WTC11 (cell line): ENCODE results near the gene KIF5C. TPM values are rescaled to one million over a fixed set of nuclear protein-coding genes. Genes with fewer than 3 reads are reported as not detected.

Experiments used
- ATAC-seq: fragments of 200-7000 bp; cut with Tn5 transposase; 2 replicates; pipeline ENCODE4 v1.10.0; 2021; ENCODE audit warnings: mild to moderate bottlenecking, moderate library complexity
- CTCF ChIA-PET: fragments of 300-600 bp; sonication (Branson Sonifier 250); formaldehyde crosslinking; loops from one replicate; lab custom pipeline; 2021; ENCODE audit warnings: antibody characterized with exemption; lab: Charles Lee
- POLR2A ChIA-PET: fragments of 350-600 bp; sonication (Branson Sonifier 250); formaldehyde crosslinking; loops from one replicate; lab custom pipeline; 2021; ENCODE audit warnings: antibody characterized with exemption; lab: Charles Lee
- DNase-seq: peaks from one replicate; pipeline ENCODE4 v3.0.0; 2021; ENCODE audit warnings: low spot score
- H3K27ac Mint-ChIP-seq: 2 replicates; pipeline ENCODE4 v1.8.0; 2021; ENCODE audit warnings: mixed read lengths
- H3K27me3 Mint-ChIP-seq: 2 replicates; pipeline ENCODE4 v1.8.0; 2021; ENCODE audit warnings: low read depth, mild to moderate bottlenecking, moderate library complexity, mixed read lengths
- H3K36me3 Mint-ChIP-seq: 2 replicates; pipeline ENCODE4 v1.8.0; 2021; ENCODE audit warnings: mixed read lengths
- H3K4me1 Mint-ChIP-seq: 2 replicates; pipeline ENCODE4 v1.8.0; 2022; ENCODE audit warnings: mixed read lengths
- H3K4me3 Mint-ChIP-seq: 2 replicates; pipeline ENCODE4 v1.8.0; 2021; ENCODE audit warnings: mild to moderate bottlenecking, moderate library complexity, mixed read lengths
- H3K9me3 Mint-ChIP-seq: 2 replicates; pipeline ENCODE4 v1.8.0; 2021; ENCODE audit warnings: mixed read lengths
- ARID4B ChIP-seq: sonication (generic); formaldehyde crosslinking; IDR thresholded peaks from 2 replicates; pipeline ENCODE4 v1.8.0; 2023; ENCODE audit warnings: missing genetic modification reagents, mild to moderate bottlenecking, borderline replicate concordance
- E2F1 ChIP-seq: sonication (generic); formaldehyde crosslinking; IDR thresholded peaks from 2 replicates; pipeline ENCODE4 v1.8.0; 2022; ENCODE audit warnings: mild to moderate bottlenecking, missing genetic modification reagents
- E2F4 ChIP-seq: sonication (generic); formaldehyde crosslinking; IDR thresholded peaks from 2 replicates; pipeline ENCODE4 v1.8.1; 2022; ENCODE audit warnings: low read depth, mild to moderate bottlenecking, moderate library complexity, missing genetic modification reagents, borderline replicate concordance
- FOXP1 ChIP-seq: sonication (generic); formaldehyde crosslinking; IDR thresholded peaks from 2 replicates; pipeline ENCODE4 v1.8.0; 2022; ENCODE audit warnings: missing genetic modification reagents, mild to moderate bottlenecking, moderate library complexity, borderline replicate concordance
- JAZF1 ChIP-seq: fragments of 250-450 bp; sonication (Bioruptor Pico); IDR thresholded peaks from 2 replicates; pipeline ENCODE4 v1.9.0; 2021; ENCODE audit warnings: moderate library complexity, mild to moderate bottlenecking, inconsistent platforms
- MXD4 ChIP-seq: fragments of 250-450 bp; sonication (Bioruptor Pico); IDR thresholded peaks from 2 replicates; pipeline ENCODE4 v1.8.0; 2021; ENCODE audit warnings: mild to moderate bottlenecking, moderate library complexity, borderline replicate concordance
- MYBL2 ChIP-seq: sonication (generic); formaldehyde crosslinking; IDR thresholded peaks from 2 replicates; pipeline ENCODE4 v1.8.1; 2023; ENCODE audit warnings: mild to moderate bottlenecking, moderate library complexity, missing genetic modification reagents
- PREB ChIP-seq: sonication (generic); formaldehyde crosslinking; IDR thresholded peaks from 2 replicates; pipeline ENCODE4 v1.8.1; 2022; ENCODE audit warnings: mild to moderate bottlenecking, missing genetic modification reagents, moderate library complexity, borderline replicate concordance
- RORB ChIP-seq: fragments of 250-450 bp; sonication (Bioruptor Pico); IDR thresholded peaks from 2 replicates; pipeline ENCODE4 v1.9.0; 2021; ENCODE audit warnings: mild to moderate bottlenecking
- SMAD4 ChIP-seq: sonication (generic); formaldehyde crosslinking; IDR thresholded peaks from 2 replicates; pipeline ENCODE4 v1.8.0; 2022; ENCODE audit warnings: mild to moderate bottlenecking, missing genetic modification reagents
- SOX15 ChIP-seq: fragments of 250-450 bp; sonication (Bioruptor Pico); IDR thresholded peaks from 2 replicates; pipeline ENCODE4 v1.9.0; 2021; ENCODE audit warnings: mild to moderate bottlenecking
- TCF7 ChIP-seq: sonication (generic); formaldehyde crosslinking; IDR thresholded peaks from 2 replicates; pipeline ENCODE4 v1.8.0; 2022; ENCODE audit warnings: mild to moderate bottlenecking, low read depth, missing genetic modification reagents, moderate library complexity
- ZBTB21 ChIP-seq: sonication (generic); formaldehyde crosslinking; IDR thresholded peaks from 2 replicates; pipeline ENCODE4 v1.8.1; 2023; ENCODE audit warnings: mild to moderate bottlenecking, missing genetic modification reagents, borderline replicate concordance
- ZMAT4 ChIP-seq: fragments of 250-450 bp; sonication (Bioruptor Pico); IDR thresholded peaks from 2 replicates; pipeline ENCODE4 v1.9.0; 2021; ENCODE audit warnings: mild to moderate bottlenecking
- ZNF263 ChIP-seq: sonication (generic); formaldehyde crosslinking; IDR thresholded peaks from 2 replicates; pipeline ENCODE4 v1.8.1; 2022; ENCODE audit warnings: low read depth, mild to moderate bottlenecking, moderate library complexity, missing genetic modification reagents
- total RNA-seq: library from RNA; stranded (reverse); gene quantifications from 3 replicates; pipeline ENCODE4 v1.2.3, GENCODE V29; 2021
- TF ChIP-seq, protein P1 (sequence below): sonication (generic); formaldehyde crosslinking; IDR thresholded peaks from 2 replicates; pipeline ENCODE4 v1.8.1; 2023; ENCODE audit warnings: mild to moderate bottlenecking, moderate library complexity, missing genetic modification reagents
- TF ChIP-seq, protein P2 (sequence below): sonication (generic); formaldehyde crosslinking; IDR thresholded peaks from 2 replicates; pipeline ENCODE4 v1.8.0; 2023; ENCODE audit warnings: missing genetic modification reagents
- TF ChIP-seq, protein P3 (sequence below): sonication (generic); formaldehyde crosslinking; IDR thresholded peaks from 2 replicates; pipeline ENCODE4 v1.8.1; 2022; ENCODE audit warnings: missing genetic modification reagents, borderline replicate concordance

The KIF5C gene
- total RNA-seq, 1 experiment from 2014 or later: 73.5 TPM

GRCh38 chr2:148996805-148997204 lies 121.8 kb downstream of the KIF5C start:
- Mint-ChIP-seq H3K4me1 (peaks cover 45% of the 10 kb centered on the region), H3K27ac (no peak overlapping the region)
- no peak for DNase-seq

More at GRCh38 chr2:148996805-148997204, 121.8 kb downstream of the KIF5C start:
- ChIA-PET POLR2A (no interaction called here), CTCF (no interaction called here)
- TF ChIP-seq PREB (CRISPR knock-in tag) (no peak), ZMAT4 (CRISPR knock-in tag) (no peak), SMAD4 (CRISPR knock-in tag) (no peak), SOX15 (CRISPR knock-in tag) (no peak), MYBL2 (CRISPR knock-in tag) (no peak), E2F1 (no peak), MXD4 (CRISPR knock-in tag) (no peak), ZNF263 (CRISPR knock-in tag) (no peak), ZBTB21 (CRISPR knock-in tag) (no peak), RORB (CRISPR knock-in tag) (no peak), TCF7 (CRISPR knock-in tag) (no peak), ARID4B (CRISPR knock-in tag) (no peak), E2F4 (CRISPR knock-in tag) (no peak), FOXP1 (CRISPR knock-in tag) (no peak), JAZF1 (CRISPR knock-in tag) (no peak)
- TF ChIP-seq, protein P1, sequence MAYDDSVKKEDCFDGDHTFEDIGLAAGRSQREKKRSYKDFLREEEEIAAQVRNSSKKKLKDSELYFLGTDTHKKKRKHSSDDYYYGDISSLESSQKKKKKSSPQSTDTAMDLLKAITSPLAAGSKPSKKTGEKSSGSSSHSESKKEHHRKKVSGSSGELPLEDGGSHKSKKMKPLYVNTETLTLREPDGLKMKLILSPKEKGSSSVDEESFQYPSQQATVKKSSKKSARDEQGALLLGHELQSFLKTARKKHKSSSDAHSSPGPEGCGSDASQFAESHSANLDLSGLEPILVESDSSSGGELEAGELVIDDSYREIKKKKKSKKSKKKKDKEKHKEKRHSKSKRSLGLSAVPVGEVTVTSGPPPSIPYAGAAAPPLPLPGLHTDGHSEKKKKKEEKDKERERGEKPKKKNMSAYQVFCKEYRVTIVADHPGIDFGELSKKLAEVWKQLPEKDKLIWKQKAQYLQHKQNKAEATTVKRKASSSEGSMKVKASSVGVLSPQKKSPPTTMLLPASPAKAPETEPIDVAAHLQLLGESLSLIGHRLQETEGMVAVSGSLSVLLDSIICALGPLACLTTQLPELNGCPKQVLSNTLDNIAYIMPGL: no peak
- TF ChIP-seq, protein P2, sequence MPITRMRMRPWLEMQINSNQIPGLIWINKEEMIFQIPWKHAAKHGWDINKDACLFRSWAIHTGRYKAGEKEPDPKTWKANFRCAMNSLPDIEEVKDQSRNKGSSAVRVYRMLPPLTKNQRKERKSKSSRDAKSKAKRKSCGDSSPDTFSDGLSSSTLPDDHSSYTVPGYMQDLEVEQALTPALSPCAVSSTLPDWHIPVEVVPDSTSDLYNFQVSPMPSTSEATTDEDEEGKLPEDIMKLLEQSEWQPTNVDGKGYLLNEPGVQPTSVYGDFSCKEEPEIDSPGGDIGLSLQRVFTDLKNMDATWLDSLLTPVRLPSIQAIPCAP (CRISPR knock-in tag): no peak
- TF ChIP-seq, protein P3, sequence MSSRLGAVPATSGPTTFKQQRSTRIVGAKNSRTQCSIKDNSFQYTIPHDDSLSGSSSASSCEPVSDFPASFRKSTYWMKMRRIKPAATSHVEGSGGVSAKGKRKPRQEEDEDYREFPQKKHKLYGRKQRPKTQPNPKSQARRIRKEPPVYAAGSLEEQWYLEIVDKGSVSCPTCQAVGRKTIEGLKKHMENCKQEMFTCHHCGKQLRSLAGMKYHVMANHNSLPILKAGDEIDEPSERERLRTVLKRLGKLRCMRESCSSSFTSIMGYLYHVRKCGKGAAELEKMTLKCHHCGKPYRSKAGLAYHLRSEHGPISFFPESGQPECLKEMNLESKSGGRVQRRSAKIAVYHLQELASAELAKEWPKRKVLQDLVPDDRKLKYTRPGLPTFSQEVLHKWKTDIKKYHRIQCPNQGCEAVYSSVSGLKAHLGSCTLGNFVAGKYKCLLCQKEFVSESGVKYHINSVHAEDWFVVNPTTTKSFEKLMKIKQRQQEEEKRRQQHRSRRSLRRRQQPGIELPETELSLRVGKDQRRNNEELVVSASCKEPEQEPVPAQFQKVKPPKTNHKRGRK (CRISPR knock-in tag): no peak
- Mint-ChIP-seq H3K9me3 (peaks cover 5% of the 10 kb centered on the region), H3K27me3 (no peaks in the 10 kb centered on the region), H3K4me3 (no peak overlapping the region), H3K36me3 (peaks cover 47% of the 10 kb centered on the region)
- no peak for ATAC-seq
